Astrocyte of the cerebellum (primary cell): ENCODE results near the gene LLPH.
A peak's percentile ranks its signal among the peaks of the same experiment; 100 is the strongest.

Source experiments
- DNase-seq: peaks from one replicate; pipeline ENCODE4 v3.0.0-alpha.2; 2011; ENCODE audit warnings: low read depth
- H3K4me3 ChIP-seq: 2 replicates; pipeline ENCODE4 v1.5.1; 2011; ENCODE audit warnings: mild to moderate bottlenecking, low read depth, low read length, moderate library complexity
- in situ Hi-C: cut with HindIII; loops from 2 replicates; pipeline ENCODE4 v1.10.0; 2017; ENCODE audit warnings: low sequenced_read_pairs
- TF ChIP-seq, protein P1 (sequence below): IDR thresholded peaks from 2 replicates; pipeline ENCODE4 v1.5.1; 2012; ENCODE audit warnings: low read length, low read depth, moderate library complexity, mild to moderate bottlenecking; ENCODE audit errors: missing control alignments

LLPH gene

DNA sequence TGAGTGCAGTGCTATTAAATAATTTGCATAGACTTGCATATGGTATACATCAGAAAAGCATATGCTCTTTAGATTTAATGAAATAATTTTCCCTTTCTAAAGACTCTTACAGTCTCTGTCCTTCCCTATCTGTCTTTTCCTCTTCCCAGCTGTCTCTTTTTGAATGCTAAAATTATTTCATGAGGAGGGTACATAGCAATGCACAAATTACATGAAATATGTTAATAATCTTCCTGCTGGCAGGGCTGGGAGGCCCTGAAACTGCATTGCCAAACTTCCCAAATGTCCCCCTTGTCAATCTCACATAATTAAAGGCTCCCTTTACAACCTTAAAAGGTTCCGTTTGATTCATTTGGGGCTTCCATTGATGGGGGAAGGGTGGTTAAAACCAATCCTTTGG, 22.2 kb downstream of the LLPH start:
- DNase-seq, result no peak
- TF ChIP-seq, protein P1, sequence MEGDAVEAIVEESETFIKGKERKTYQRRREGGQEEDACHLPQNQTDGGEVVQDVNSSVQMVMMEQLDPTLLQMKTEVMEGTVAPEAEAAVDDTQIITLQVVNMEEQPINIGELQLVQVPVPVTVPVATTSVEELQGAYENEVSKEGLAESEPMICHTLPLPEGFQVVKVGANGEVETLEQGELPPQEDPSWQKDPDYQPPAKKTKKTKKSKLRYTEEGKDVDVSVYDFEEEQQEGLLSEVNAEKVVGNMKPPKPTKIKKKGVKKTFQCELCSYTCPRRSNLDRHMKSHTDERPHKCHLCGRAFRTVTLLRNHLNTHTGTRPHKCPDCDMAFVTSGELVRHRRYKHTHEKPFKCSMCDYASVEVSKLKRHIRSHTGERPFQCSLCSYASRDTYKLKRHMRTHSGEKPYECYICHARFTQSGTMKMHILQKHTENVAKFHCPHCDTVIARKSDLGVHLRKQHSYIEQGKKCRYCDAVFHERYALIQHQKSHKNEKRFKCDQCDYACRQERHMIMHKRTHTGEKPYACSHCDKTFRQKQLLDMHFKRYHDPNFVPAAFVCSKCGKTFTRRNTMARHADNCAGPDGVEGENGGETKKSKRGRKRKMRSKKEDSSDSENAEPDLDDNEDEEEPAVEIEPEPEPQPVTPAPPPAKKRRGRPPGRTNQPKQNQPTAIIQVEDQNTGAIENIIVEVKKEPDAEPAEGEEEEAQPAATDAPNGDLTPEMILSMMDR, result no peak
- in situ Hi-C loops, result loop anchor here (25.0 kb wide), 1 partner anchor 821 kb away; the partner anchor contains the start of gene MSRB3
- H3K4me3 ChIP-seq, result no peak overlapping the region

DNA sequence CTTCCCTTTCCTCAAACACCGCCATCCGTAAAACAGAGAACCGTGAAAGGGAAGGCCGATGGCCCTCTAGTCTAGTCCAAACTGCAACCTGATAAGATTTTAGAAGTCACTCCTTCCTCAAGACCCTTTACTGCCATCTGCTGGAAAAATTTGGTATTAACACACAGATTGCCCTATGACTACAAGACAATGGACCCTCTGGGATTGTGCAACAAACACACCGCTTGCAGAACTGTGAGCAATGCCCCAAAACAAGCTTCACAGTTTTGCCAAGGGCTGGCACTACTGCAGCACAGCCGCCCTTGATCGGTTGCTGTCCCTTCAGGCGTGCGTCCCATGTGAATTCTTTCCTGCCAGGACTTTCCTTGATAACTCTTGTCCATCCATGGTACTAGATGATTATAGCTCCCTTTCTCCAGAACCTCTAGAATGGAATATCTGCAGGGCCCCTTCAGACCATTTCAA, 23.1 kb downstream of the LLPH start:
- peak; percentile 92 for DNase-seq
- TF ChIP-seq, protein P1, result peak; percentile 76
- in situ Hi-C loops, result loop anchor here (25.0 kb wide), 1 partner anchor 820 kb away; the partner anchor contains the start of gene MSRB3
- no peak overlapping the region for H3K4me3 ChIP-seq

DNA sequence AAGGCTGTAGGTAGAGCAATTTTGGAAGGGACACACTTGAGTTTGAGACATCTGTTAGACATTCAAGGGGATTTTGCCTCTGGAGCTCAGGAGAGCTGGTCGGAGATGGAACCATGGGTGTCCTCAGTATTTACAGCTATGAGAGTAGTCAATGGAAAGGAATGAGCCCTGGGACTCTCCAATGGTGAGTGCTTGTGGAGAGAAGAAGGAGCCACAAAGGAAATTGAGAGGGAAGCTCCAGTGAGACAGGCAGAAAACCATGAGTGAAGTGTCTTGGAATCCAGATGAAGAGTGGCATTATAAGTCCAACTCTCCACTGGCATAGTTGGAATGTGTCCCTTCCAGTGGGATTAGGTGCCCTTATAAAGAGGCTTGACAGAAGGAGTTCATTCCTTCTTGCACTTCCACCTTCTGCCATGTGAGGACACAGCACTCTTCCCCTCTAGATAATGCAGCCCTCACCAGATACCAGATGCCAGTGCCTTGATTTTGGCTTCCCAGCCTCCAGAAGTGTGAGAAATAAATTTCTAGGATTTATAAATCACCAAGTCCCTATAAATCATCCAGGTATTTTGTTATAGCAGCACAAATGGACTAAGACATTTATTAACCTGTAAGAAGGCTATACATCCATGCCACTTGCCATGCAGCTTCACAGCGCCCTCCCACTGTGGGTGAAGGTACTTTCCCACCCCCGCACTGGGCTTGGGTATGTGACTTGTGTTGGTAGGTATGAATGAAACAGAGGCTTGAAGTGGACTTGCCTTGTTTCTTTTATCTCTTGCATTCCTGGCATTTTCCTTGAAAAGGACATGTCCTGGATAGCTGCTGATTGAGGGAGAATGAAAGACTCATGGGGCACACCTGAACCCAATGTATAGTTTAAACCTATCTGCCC, 27.3 kb downstream of the LLPH start:
- in situ Hi-C loops, result loop anchor here (25.0 kb wide), 1 partner anchor 816 kb away; the partner anchor contains the start of gene MSRB3
- TF ChIP-seq, protein P1, result peak; percentile 8
- DNase-seq, result no peak
- no peak overlapping the region for H3K4me3 ChIP-seq

DNA sequence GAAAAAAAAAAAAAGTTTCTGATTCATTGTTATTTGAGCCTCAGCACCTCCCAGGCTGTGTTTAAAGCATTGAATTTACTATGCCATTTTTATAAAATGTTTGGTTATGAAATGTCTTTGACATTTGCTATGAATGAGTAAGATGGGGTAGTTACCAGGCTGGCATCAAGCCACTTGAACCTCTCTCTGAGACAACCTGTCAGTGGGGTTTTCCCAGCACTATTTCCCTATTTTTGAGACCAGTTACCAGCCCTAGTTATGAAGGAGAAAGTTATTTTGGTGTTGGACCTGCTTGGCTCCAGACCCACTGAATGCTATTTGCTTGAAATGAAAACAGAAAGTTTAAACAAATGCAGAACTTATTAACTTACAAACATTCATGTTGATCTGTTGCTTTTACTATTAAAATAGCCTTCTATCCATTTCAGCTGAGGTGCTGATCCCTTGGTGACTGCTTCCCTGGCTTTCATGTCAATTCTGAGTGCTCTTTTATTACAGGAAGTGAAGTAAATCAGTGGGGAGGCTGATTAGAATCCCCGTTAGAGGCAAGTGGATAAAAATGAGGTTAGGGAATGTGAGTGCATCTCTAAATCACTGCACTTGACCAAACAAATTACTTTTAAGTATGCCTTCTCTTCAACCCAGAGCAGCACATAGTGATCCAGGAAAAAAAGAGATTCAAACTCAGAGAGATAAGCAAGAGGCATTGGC, 37.8 kb downstream of the LLPH start:
- no peak for DNase-seq
- TF ChIP-seq, protein P1, result no peak
- no peak overlapping the region for H3K4me3 ChIP-seq
- in situ Hi-C loops, result no loop called here

DNA sequence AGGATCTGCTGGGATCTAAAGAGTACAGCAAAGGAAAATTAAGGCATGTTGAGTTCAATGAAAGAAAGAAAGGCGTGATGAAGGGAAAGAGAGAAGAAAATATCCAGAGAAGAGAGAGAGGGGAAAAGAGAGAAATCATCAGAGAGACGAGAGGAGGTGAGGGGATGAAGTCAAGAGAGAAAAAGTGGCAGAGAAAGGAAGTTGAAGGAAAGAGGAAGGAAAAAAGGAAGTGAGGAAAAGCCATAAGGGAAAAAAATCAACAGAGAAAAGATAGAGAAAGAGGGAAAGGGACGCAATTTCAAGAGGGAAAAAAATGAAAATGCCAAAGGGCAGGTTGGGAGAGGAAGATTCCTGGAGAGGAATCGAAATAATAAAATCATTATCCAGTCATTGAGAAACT, 40.4 kb downstream of the LLPH start:
- no peak for DNase-seq
- in situ Hi-C loops, result no loop called here
- no peak overlapping the region for H3K4me3 ChIP-seq
- TF ChIP-seq, protein P1, result no peak

DNA sequence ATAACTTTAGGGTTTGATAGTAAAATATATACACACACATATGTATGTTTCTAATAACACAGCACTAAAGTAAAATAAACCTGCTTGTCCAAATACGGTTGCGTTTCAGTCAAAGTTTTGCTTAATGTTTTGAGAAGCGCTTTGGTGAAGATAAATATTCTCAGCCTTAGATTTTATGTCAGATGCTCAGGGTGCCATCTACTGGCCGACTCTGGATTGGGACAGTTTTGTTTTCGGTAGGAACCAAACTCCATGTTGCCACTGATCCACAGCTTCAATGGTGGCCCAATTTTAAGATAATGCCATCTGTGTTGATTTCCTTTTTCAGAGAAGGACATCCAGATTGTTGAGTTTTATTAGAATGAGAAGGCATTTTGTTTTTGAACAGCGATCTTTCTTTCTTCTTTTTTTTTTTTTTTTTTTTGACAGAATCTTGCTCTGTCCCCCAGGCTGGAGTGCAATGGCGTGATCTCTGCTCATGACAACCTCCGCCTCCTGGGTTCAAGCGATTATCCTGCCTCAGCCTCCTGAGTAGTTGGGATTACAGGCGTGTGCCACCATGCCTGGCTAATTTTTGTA, 43.1 kb downstream of the LLPH start:
- TF ChIP-seq, protein P1, result peak; percentile 87
- in situ Hi-C loops, result no loop called here
- DNase-seq, result peak; percentile 67
- H3K4me3 ChIP-seq, result no peak overlapping the region
